ENCODE results near the gene ATRAID. TPM values are rescaled to one million over a fixed set of nuclear protein-coding genes. Genes with fewer than 3 reads are reported as not detected.

Gene ATRAID
- total RNA-seq, 1 donor = 216 TPM

- TF ChIP-seq, protein P1, sequence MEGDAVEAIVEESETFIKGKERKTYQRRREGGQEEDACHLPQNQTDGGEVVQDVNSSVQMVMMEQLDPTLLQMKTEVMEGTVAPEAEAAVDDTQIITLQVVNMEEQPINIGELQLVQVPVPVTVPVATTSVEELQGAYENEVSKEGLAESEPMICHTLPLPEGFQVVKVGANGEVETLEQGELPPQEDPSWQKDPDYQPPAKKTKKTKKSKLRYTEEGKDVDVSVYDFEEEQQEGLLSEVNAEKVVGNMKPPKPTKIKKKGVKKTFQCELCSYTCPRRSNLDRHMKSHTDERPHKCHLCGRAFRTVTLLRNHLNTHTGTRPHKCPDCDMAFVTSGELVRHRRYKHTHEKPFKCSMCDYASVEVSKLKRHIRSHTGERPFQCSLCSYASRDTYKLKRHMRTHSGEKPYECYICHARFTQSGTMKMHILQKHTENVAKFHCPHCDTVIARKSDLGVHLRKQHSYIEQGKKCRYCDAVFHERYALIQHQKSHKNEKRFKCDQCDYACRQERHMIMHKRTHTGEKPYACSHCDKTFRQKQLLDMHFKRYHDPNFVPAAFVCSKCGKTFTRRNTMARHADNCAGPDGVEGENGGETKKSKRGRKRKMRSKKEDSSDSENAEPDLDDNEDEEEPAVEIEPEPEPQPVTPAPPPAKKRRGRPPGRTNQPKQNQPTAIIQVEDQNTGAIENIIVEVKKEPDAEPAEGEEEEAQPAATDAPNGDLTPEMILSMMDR (IDR thresholded peaks at IDR 0.05; ENCODE audit: insufficient read depth, low read length) = peak; percentile 24
- DNase-seq (ENCODE audit: low read depth) = no peak
- no peak overlapping the region for H3K4me3 ChIP-seq (ENCODE audit: low read depth, low read length)
These were observed 53.1 kb downstream of the ATRAID start for GRCh38 chr2:27264753-27265535.

- no peak for DNase-seq (ENCODE audit: low read depth)
- TF ChIP-seq, protein P1 (IDR thresholded peaks at IDR 0.05; ENCODE audit: insufficient read depth, low read length) = no peak
- H3K4me3 ChIP-seq (ENCODE audit: low read depth, low read length) = no peak overlapping the region
These were observed 53.7 kb downstream of the ATRAID start for GRCh38 chr2:27265536-27265870.

Other genes with a start within 250 kb of the ATRAID start
- gene MAPRE3, start 241.4 kb upstream of the ATRAID start, total RNA-seq (ENCODE audit: low replicate concordance) = 5.3 and 7.2 TPM in 2 replicates
- gene TMEM214, start 179.1 kb upstream of the ATRAID start, total RNA-seq (ENCODE audit: low replicate concordance) = 10.3 and 71.6 TPM in 2 replicates
- gene AGBL5, start 160.4 kb upstream of the ATRAID start, total RNA-seq (ENCODE audit: low replicate concordance) = 17.5 and 25.3 TPM in 2 replicates
- 36.5 and 300 TPM in 2 replicates for gene OST4, start 140.4 kb upstream of the ATRAID start, total RNA-seq (ENCODE audit: low replicate concordance)
- gene EMILIN1, start 133.4 kb upstream of the ATRAID start, total RNA-seq (ENCODE audit: low replicate concordance) = 81.3 and 153 TPM in 2 replicates
- 1.7 and 2.3 TPM in 2 replicates for gene KHK, start 125.3 kb upstream of the ATRAID start, total RNA-seq (ENCODE audit: low replicate concordance)
- gene CGREF1, start 92.9 kb upstream of the ATRAID start, total RNA-seq (ENCODE audit: low replicate concordance) = 4.7 and 9.3 TPM in 2 replicates
- 0.09 TPM in 1 of 2 replicates, not detected in the other for gene ABHD1, start 88.2 kb upstream of the ATRAID start, total RNA-seq (ENCODE audit: low replicate concordance)
- 37.0 and 46.0 TPM in 2 replicates for gene PREB, start 77.4 kb upstream of the ATRAID start, total RNA-seq (ENCODE audit: low replicate concordance)
- gene PRR30, start 72.6 kb upstream of the ATRAID start, total RNA-seq (ENCODE audit: low replicate concordance) = not detected in 2 replicates
- gene TCF23, start 63.0 kb upstream of the ATRAID start, total RNA-seq (ENCODE audit: low replicate concordance) = 2.3 TPM in 1 of 2 replicates, not detected in the other
- gene SLC5A6, start 227 bp downstream of the ATRAID start, total RNA-seq (ENCODE audit: low replicate concordance) = 12.9 and 20.0 TPM in 2 replicates
- 28.9 and 35.5 TPM in 2 replicates for gene CAD, start 5.3 kb downstream of the ATRAID start, total RNA-seq (ENCODE audit: low replicate concordance)
- 0.09 and 0.25 TPM in 2 replicates for gene SLC30A3, start 51.0 kb downstream of the ATRAID start, total RNA-seq (ENCODE audit: low replicate concordance)
- not detected in 2 replicates for gene DNAJC5G, start 63.4 kb downstream of the ATRAID start, total RNA-seq (ENCODE audit: low replicate concordance)
- not detected in 2 replicates for gene TRIM54, start 70.4 kb downstream of the ATRAID start, total RNA-seq (ENCODE audit: low replicate concordance)
- gene UCN, start 96.4 kb downstream of the ATRAID start, total RNA-seq (ENCODE audit: low replicate concordance) = 0.27 and 1.1 TPM in 2 replicates
- 37.7 and 92.8 TPM in 2 replicates for gene MPV17, start 111.1 kb downstream of the ATRAID start, total RNA-seq (ENCODE audit: low replicate concordance)
- gene GTF3C2, start 144.7 kb downstream of the ATRAID start, total RNA-seq (ENCODE audit: low replicate concordance) = 27.2 and 33.4 TPM in 2 replicates
- 28.5 and 29.7 TPM in 2 replicates for gene EIF2B4, start 158.3 kb downstream of the ATRAID start, total RNA-seq (ENCODE audit: low replicate concordance)
- 102 and 125 TPM in 2 replicates for gene SNX17, start 158.6 kb downstream of the ATRAID start, total RNA-seq (ENCODE audit: low replicate concordance)
- gene ZNF513, start 168.7 kb downstream of the ATRAID start, total RNA-seq (ENCODE audit: low replicate concordance) = 7.3 and 19.2 TPM in 2 replicates
- 62.2 and 146 TPM in 2 replicates for gene PPM1G, start 197.6 kb downstream of the ATRAID start, total RNA-seq (ENCODE audit: low replicate concordance)
- 40.1 and 118 TPM in 2 replicates for gene NRBP1, start 216.6 kb downstream of the ATRAID start, total RNA-seq (ENCODE audit: low replicate concordance)
- not detected in 2 replicates for gene KRTCAP3, start 230.3 kb downstream of the ATRAID start, total RNA-seq (ENCODE audit: low replicate concordance)